Panc1 (cell line): ENCODE data around the gene BBS9.

Experiments used
- CTCF ChIP-seq: fragments of 450-650 bp; IDR thresholded peaks from 2 replicates; pipeline ENCODE4 v1.5.1; 2017; ENCODE audit warnings: mild to moderate bottlenecking
- POLR2AphosphoS5 ChIP-seq: IDR thresholded peaks from 2 replicates; pipeline ENCODE4 v1.6.1; 2012; ENCODE audit warnings: mild to moderate bottlenecking, low read depth, low read length, moderate library complexity
- REST ChIP-seq, 2 experiments: IDR thresholded peaks; 2 replicates each; pipeline ENCODE4 v1.6.1; 2011 to 2012; ENCODE audit warnings: low read depth in 2 of 2, control low read depth in 1 of 2, low read length in 1 of 2, mild to moderate bottlenecking in 1 of 2, moderate library complexity in 1 of 2; ENCODE audit not compliant: insufficient read depth in 1 of 2

GRCh38 chr7:33563651-33564050, 434.3 kb downstream of the BBS9 start:
- TF ChIP-seq CTCF, result no peak
- TF ChIP-seq POLR2AphosphoS5, result no peak
- no peak for TF ChIP-seq REST (IDR thresholded peaks at IDR 0.05; ENCODE audit: insufficient read depth in 1 of 2, low read depth in 2 of 2, low read length in 1 of 2)
